Activated naive CD4-positive, alpha-beta T cell treated with anti-CD3 and anti-CD28 coated beads, Interleukin-2, amount 50 U/mL, for 16 hours (primary cell): ENCODE results near the gene PSME2.

Experiments
- DNase-seq: peaks from one replicate; pipeline ENCODE4 v3.0.0-alpha.2; 2020

PSME2 gene, protein sequence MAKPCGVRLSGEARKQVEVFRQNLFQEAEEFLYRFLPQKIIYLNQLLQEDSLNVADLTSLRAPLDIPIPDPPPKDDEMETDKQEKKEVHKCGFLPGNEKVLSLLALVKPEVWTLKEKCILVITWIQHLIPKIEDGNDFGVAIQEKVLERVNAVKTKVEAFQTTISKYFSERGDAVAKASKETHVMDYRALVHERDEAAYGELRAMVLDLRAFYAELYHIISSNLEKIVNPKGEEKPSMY

DNA sequence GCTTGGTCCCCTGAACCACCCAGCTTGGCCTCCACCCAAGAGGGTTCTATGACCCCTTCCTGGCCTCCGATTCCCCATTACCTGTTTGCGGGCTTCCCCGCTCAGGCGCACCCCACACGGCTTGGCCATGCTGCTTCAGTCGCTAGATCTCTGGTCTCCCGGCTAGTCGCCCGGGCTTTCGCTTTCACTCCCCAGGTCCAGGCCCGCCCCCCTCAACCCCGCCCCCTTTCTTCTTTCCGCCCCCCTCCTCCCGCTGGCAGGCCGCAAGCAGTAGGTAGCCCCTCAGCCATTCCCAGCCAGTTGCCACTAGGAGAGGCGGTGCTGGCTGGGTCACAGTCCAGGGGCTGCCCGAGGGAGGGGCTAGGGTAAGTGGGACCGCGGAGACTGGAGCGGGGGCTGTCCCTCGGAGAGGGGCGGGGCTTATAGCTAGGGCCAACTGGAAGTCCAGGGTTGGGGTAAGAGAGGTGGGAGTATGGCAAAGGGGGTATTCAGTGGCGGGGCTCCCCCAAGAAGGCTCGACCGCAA, at the start of gene PSME2:
PSME2 (minus strand) TSS at position 158 of the 525 bp plus-strand sequence; CDS start at position 129, 29 bp downstream.
- peak; percentile 82 for DNase-seq

DNA sequence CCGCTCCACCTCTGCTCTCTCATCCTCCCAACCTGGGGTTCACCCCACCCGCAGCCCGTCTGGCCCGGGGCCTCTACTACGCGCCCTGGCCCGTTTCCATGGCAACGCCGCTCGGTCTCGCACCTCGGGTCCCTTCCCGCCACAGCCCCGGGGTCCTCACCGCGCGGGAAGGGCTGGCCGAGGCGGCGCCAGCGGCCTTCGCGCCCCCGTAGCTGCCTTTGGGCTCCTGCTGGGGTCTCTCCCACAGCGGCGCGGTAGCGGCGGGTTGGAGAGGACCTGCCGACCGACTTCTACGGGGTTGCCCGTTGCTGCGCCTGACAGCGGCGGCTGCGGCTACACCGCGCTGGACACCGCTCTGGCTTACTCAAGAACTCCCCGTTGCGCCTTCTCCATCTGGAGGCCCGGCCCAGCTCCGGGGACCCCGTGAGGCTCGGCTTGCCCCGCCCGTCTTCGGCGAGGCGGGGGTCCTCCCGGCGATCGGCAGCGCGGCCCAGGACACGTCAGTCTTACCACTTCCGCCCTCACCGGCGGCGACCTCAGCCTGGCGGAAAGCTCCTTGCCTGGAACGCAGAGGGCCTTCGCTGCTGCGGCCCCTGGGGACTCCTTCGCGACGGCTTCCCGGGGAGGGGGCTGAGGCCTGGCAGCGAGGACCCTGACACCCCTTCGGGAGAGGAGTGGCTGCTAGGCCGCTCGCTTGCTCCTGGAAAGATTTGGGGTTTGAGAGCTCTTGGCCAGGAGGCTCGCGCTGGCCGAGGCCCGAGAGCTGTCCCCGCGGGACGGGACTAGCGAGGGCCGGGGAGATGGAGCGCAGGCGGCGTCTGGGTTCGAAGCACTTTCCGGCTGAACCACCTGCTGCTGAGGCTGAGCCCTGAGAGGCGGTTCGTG, 49.0 kb upstream of the PSME2 start, which contains the start of gene TM9SF1:
TM9SF1 (minus strand) TSS at position 256 of the 885 bp plus-strand sequence. CDS start 422 bp downstream, outside the sequence.
- DNase-seq: peak; percentile 89

DNA sequence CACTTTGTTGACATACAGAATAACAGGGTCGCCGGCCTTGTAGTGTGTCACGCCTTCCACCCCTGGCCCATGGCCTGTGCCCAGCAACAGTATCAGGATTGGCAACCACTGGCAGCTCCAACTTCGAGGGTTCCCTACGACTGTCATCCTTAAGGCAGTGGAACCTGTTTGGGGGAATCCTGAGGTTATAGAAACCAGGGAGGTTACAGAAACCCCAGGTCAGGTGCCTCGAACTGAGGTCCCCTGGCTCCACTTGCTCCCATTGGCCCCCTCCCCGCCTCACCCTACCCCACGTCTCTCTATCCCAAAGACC, 48.4 kb upstream of the PSME2 start:
- no peak for DNase-seq

DNA sequence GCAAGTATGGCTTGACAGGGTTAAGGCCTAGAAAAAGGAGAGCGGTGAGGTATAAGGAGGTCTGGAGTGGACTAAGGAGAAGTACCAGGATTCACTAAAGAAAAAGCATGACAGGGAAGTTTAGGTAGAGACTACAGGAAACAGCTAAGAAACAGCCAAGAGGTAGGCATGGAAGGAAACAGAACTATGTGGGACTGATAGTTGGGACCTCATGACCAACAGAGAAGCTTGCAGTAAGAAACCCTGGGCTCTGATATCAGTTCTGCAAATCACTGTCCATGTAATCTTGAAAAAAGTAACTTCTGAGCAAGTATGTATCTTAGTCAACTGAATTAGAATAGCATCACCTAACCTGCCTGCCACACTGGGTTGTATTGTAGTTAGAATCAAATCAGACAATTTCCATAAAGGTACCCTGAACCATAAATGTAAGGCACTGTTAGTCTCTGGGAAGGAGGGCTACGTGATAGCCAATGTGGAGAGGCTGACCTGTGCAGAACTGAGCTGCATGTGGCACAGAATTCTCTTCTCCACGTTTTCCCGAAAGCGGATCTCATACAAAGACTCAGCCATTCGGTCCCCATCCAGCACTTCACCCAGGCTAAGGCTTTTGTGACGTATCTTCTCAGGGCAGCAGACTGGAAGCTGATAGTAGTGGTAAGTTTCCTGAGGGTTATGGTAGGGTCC, 47.9 kb upstream of the PSME2 start:
- no peak for DNase-seq

DNA sequence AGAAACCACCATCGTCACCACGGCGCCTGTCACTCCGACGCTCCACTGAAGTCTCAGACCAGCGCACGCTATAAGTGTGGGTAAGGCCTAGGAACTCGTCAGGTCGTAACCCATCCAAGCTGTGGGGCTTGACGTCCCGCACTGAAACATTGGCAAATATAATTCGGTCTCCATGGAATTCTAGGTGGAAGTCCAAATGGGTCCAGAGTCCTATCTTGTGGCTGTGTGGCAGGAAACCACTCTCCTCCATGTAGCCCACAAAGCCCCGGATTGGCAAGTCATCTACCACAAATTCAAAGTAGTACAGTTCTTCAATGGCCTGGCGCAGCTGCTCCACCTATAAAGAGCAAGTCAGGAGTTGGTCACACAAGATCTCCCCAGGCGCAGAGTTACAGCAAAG, 46.5 kb upstream of the PSME2 start:
- no peak for DNase-seq

DNA sequence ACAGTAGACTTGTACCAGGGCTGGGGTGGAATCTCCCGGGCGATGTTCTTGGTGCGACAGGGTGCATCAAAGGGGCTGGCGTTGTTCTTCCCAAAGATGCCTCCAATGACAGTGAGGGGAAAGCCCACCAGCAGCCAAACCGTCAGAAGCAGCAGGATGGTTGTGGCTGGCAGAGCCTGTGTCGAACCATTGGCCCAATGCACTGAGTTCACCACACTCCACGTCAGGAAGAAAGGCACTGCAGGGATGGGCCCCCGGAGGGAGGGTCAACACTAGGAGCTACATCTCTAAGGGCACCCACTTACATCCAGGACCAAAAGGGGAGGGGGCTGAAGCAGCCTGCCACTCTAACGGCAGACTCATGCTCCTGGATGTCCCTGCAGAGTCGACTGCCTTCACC, 44.0 kb upstream of the PSME2 start:
- DNase-seq: no peak

DNA sequence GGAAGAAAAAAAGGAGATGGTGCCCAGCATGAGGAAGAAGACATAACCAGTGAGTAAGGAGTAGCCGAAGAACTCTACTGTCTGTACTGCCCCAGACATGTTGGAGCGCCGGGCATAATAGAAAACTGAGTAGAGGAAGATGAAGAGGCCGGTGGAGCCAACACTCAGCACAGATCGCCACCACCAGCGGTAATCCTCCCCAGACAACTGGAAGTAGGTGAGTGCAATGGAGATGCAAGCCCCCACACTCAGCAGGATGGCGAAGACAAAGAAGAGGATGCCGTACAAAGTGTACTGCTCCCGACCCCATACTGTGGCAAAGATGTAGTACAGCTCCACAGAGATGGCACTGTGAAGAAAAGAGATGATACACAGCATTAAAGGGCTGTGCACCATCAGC, 43.0 kb upstream of the PSME2 start:
- no peak for DNase-seq

DNA sequence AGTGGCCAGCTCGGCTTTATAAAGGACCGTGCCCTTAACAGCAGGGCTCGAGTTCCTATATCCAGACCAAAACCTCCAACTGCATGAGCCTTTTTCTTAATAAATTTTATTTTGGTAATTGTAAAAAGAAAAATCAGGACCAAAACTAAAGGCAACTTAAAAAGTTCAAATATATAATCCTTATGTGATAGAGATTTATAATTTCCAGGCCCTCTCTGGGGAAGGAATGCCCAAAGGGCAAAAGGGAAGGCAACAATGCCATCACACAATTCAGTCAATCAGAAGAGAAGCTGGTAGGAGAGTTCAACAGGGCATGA, 42.6 kb upstream of the PSME2 start:
- no peak for DNase-seq

DNA sequence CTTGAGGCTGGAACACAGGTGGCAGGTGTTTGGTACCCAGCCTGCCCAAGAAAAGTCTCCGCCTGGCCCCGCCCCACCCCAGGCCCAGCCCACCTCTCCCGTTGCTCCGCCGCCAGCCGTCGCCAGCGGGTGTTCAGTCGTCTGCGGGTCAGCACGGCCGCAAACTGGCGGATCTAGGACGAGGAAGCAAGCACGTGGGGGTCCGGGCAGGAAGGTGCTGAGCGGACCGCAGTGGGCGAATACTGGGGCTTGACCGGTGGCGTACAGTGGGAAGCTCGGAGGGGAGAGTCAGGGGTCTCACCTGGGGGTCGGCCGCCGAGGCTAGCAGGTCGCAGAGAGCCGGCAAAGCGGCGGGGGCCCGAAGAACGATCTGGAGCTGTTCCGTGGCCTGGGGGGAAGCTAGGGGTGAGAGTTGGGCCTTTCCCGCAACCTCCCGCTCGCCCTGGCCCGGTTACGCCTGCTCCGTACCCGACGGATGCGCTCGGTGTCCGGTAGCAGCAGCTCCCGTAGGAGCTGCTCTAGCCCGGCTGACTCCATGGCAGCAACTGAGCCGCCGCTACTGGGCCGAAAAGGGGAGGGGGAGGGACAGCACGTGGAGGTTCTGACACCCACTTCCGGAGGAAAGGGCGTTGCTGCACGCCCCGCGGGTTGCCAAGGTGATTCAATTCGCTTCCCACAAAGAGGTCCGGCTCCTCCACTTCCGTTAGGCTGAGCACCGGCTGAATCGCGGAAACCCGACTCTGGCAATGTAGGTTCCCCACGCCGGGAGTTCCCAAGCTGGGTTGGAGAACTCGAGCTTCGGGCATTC, 42.0 kb upstream of the PSME2 start, which contains the start of gene IPO4:
IPO4 (minus strand) TSS at position 566 of the 808 bp plus-strand sequence; CDS start at position 537, 29 bp downstream.
- DNase-seq: peak; percentile 95

DNA sequence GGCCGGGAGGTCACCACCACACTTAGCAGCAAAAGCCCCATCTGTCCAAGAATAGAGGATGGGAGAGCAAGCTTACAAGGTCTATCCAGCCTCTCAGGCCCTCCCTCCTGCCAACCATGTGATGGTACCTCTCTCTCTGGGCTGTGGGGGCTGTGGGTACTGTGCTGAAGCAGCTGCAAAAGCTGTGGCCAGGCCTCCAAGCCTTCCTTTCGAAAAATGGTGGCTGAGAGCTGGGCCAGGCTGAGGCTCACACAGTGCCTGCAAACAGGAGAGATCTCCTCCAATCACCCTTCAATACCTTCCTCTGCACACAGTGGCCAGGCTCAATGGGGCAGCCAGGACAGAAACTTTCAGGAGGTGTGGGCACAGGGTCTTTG, 41.1 kb upstream of the PSME2 start:
- no peak for DNase-seq

DNA sequence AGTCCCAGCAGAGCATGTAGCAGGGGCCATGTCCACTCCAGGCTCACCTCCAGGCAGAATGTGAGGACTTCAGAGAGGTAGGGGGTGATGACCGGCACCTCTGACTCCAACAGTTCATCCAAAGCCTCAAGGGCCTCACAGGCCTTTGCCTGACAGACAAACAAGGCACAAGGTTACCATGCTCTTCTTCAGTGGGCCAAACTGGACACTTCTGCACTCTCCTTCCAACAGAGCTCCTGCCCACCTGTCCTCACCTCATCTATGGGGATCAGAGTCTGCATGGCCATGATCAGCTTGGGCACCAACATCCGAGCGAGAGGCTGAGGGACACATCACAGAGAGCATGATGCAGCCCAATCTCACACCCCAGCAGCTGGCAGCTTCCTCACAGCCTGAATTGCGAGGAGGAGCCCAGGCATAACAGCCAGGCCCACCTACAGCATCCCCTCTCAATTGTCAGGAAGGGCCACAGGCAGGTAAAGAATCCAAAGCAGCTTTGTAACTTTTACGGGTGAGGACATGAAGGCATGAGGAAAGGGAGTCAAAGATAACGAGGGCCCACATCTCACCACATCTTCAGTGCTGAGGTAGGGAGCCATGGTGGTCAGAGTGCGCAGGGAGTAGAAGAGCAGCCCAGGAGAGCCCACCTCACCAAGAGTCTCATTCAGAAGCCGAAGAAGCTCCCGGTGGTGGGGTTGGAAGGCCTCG, 40.6 kb upstream of the PSME2 start:
- no peak for DNase-seq

DNA sequence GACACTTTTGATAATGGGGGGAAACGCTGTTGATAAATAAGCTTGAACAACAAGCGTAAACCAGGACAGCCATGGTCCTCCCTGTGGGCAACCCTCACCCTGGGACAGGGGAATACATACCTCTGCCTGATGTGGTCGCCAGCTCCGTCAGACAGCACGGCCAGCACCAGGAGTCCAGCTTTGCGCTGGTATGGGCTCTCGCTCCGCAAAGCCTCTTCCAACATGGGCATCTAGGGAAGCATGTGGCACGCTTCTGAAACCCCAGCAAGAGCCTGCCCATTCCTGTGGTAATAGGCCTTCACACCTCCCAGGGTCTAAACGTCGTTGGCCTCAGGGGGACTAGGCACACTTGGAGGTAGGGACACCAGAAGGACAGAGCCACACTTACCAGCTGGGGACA, 39.3 kb upstream of the PSME2 start:
- no peak for DNase-seq

DNA sequence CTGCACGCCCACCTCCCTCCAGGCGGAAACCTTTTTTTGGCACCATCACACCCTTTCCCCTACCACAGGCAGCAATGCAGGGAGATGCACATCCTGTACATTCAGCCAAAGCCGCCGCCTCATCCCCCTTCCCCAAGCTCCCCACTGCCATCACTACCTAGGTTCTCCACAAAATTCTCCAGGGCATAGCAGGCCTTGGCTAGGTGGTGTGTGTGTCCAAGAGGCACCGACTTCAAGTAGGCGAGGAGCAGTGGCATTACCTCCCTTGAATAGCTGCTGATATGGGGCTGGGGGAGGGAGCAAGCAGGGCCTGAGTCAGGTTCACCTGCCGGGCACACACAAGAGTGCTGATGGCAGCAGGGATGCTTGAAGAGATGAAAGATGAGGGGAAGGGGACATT, 38.6 kb upstream of the PSME2 start:
- DNase-seq: no peak

DNA sequence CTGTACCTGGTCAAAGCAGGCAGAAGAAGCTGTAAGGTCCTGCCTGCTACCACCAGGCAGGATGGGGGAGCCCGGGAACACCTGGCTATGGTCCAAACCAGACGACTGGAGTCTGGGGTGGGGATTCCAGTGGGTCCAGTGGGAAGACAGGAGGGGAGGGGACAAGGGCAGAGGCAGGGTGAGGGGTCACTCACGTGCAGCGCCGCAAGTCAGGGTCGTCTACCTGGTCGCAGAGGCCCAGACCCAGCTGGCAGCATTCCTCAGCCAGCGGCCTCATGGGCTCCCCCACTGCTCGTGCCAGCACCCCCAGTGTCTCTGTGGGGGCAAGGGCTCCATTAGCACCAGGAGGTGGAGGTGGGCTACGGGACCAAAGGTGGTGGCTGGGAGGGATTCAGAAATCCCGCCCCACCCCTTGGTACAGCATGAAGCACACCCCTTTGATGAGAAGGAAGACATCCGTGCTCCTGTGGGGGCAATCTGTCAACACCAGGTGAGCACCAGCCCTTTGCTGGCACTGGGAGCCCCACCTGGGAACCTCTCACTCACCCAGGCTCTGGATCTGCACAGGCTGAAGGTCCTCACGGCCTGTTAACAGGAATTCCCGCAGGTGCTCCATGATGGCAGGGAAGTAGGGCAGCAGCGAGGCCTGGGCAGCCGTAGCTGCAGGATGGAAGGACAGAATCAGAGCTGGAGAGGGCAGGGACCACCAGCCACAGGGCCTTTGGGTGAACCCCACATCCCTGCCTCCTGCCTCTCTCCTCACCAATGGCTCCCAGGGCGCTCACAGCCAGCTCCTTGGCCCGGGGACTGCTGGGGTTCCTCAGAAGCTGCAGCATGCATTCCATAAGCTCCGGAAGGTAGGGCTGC, 37.9 kb upstream of the PSME2 start:
- no peak for DNase-seq

DNA sequence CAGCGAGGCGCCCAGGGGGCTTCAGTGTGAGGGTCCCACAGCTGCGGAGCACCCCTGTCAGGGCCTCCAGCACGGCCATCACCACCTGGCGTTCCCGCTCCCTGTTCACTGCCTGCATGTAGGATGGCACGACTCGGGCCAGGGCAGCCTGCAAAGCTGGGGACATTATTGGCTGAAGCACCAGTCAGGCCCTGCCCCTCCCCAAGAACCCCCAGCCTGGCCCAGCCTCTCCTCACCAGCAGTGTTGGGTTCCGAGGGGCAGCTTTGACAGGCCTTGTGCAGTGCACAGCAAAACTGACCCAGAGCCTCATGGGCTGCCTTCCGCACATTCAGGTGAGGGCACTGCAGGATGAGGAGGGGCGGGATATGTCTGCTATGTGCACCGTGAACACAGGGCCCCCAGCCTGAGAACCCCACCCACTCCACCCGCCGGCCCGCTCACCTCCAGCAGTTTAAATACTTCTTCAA, 36.6 kb upstream of the PSME2 start:
- DNase-seq: no peak

DNA sequence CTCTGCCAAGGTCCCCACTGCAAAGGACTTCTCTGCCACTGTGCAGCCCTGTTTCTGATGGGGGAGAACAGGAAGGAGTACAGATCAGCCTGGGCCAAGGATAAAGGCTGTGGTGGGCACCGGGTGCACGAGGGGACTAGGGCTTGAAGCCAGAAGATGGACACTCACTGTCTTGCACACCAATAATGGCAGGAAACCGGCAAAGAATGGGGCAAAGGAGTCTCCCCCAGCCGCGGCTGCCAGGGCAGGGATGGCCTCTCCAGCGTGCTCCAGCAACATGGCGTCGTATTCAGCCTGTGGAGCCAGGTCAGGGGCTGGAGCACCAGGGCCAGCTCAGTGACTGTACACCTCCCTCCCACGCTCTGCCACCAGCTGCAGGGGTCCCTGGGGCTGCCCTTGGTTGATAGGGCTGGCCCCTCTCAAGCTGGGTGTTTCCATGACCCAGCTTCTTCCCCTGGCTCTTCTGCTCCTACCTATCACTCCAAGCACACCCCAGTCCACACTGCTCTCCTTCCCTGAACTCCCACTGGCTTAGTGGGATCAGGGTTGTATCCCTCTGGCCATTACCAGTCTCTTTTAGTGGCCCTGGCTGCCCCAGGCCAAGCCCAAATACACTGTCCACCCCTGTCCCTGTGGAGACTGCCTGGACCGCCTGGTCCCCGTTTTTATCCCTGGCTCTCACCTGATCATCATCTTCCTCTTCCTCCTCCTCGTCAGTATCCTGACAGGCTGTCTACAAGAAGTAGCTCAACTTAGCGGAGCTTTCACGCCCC, 35.9 kb upstream of the PSME2 start:
- no peak for DNase-seq

DNA sequence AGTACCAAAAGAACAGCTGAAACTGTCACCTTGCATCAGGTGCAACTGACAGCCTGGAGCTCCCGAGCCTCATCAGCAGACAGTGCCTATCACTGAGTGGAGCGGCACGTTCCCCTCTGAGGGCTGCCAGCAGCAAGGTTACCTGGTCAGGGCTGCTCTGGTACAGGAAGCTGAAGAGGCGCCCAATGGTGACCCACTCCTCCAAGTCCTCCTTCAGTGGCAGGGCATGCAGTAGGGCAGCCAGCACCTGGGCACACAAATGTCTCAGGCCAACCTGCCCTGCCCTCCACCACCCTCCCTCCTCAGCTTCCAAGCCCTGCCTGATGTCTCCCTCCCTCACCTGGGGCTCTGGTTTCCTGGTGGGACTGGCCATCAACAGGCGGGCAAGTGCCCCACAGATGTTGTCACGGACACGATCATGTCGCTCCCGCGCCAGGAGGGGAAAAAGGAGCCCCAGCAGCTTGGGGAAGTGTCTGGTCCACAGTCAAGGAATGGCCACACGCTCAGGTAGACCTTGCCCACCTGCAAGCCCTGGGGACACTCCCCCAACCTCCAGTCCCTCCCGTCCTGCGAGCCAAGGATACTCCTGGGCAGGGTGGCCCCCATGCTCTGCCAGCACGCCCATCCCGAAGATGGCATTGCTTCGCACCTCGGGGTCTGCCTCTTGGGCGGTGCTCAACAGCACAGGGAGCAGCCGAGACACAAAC, 35.1 kb upstream of the PSME2 start:
- no peak for DNase-seq

DNA sequence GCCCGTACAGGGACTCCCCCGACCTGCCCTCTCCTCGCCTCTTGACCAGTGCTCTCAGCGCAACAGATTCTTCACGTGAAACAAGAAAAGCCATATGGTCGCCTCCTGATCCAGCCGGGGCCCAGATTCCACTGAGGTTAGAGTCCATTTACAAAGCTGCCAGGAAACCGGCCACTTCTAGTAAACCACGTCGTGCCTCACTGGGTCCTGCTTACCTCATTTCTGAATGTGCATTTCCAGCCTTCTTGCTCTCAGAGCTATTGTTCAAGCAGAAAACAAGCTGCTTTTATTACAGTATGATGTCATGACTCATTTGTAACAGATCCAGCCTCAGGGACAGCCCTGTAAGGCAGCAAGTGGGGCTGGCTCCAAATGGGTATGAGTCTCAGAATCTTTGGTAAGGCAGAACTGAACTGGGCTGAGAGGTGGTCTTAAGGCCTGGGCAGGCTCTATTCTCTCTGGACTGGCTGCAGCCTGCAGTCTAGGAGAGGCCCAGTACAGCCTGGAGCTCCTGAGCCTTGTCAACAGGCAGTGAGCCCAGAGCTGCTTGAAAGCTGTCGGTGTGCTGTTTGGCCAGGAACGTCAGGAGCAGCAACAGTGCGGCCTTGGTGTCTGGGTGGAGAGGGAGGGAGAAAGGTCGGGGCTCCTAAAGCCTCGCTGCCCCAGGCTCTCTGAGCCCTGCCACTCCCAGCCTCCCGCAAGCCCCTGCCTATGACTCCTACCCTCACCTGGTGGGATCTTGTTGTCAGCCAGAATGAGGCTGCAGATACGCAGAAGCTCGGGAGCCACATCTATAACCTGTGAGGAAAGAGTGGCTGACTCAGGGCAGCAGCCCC, 33.8 kb upstream of the PSME2 start:
- DNase-seq: no peak
